ENCODE results near the gene C4BPA. TPM values are rescaled to one million over a fixed set of nuclear protein-coding genes. Genes with fewer than 3 reads are reported as not detected.

The C4BPA gene
- total and polyA plus RNA-seq, 2 of the 8 experiments (the other 6 are each of a cell fraction or from before 2014, with no cell fraction given) = not detected

GRCh38 chr1:207076181-207076955, 27.7 kb upstream of the C4BPA start (continued):
- no peak for TF ChIP-seq JUN (IDR thresholded peaks at IDR 0.05; ENCODE audit: low read depth, low read length)
